GM23338 (cell line): ENCODE results near the gene RENBP. TPM values are rescaled to one million over a fixed set of nuclear protein-coding genes. Genes with fewer than 3 reads are reported as not detected.

ENCODE experiments used
- ATAC-seq: fragments of 200-7000 bp; cut with Tn5 transposase; 3 replicates; pipeline ENCODE4 v1.9.1; 2020
- DNase-seq: peaks from one replicate; pipeline ENCODE4 v3.0.0-alpha.2; 2015; ENCODE audit warnings: low spot score
- H2AFZ ChIP-seq: fragments of 200-600 bp; sonication (generic); 2 replicates; pipeline ENCODE4 v1.8.0; 2016; ENCODE audit warnings: antibody characterized with exemption, mild to moderate bottlenecking, moderate library complexity
- H3F3A ChIP-seq: fragments of 200-600 bp; sonication (generic); replicated peaks from 2 replicates; pipeline ENCODE4 v1.8.0; 2017; ENCODE audit warnings: antibody characterized with exemption, mixed run types, low read depth
- H3K27ac ChIP-seq: fragments of 200-600 bp; sonication (generic); 2 replicates; pipeline ENCODE4 v1.6.1; 2016; ENCODE audit warnings: low read depth
- H3K27me3 ChIP-seq: fragments of 200-600 bp; sonication (generic); 2 replicates; pipeline ENCODE4 v1.8.0; 2016; ENCODE audit warnings: mild to moderate bottlenecking, mixed run types, moderate library complexity; ENCODE audit not compliant: insufficient read depth
- H3K36me3 ChIP-seq: fragments of 200-600 bp; sonication (generic); 2 replicates; pipeline ENCODE4 v1.8.0; 2016; ENCODE audit warnings: mild to moderate bottlenecking; ENCODE audit not compliant: insufficient read depth
- H3K4me1 ChIP-seq: fragments of 200-600 bp; sonication (generic); 2 replicates; pipeline ENCODE4 v1.8.0; 2016; ENCODE audit warnings: mild to moderate bottlenecking, moderate library complexity; ENCODE audit not compliant: insufficient read depth
- H3K4me2 ChIP-seq: fragments of 200-600 bp; sonication (generic); 2 replicates; pipeline ENCODE4 v1.7.1; 2017; ENCODE audit warnings: mixed run types
- H3K4me3 ChIP-seq: fragments of 200-600 bp; sonication (generic); 2 replicates; pipeline ENCODE4 v1.6.1; 2016; ENCODE audit warnings: mixed run types
- H3K79me2 ChIP-seq: fragments of 200-600 bp; sonication (generic); replicated peaks from 2 replicates; pipeline ENCODE4 v1.8.0; 2017; ENCODE audit warnings: mild to moderate bottlenecking; ENCODE audit not compliant: insufficient read depth
- H3K9me2 ChIP-seq: fragments of 200-600 bp; sonication (generic); 2 replicates; pipeline ENCODE4 v1.8.0; 2017; ENCODE audit not compliant: insufficient read depth
- H4K20me1 ChIP-seq: fragments of 200-600 bp; sonication (generic); replicated peaks from 2 replicates; pipeline ENCODE4 v1.8.0; 2017; ENCODE audit warnings: mild to moderate bottlenecking; ENCODE audit not compliant: insufficient read depth
- H3K27ac Mint-ChIP-seq: 2 replicates; pipeline ENCODE4 v1.8.0; 2020; ENCODE audit warnings: inconsistent platforms, mild to moderate bottlenecking, moderate library complexity, mixed read lengths
- H3K27me3 Mint-ChIP-seq: 3 replicates; pipeline ENCODE4 v1.8.0; 2022; ENCODE audit warnings: low read depth, mild to moderate bottlenecking, moderate library complexity, mixed read lengths, inconsistent platforms; ENCODE audit not compliant: insufficient read depth, poor library complexity
- H3K36me3 Mint-ChIP-seq: 3 replicates; pipeline ENCODE4 v1.8.0; 2021; ENCODE audit warnings: low read depth, mild to moderate bottlenecking, inconsistent platforms, moderate library complexity, mixed read lengths
- H3K4me1 Mint-ChIP-seq: 3 replicates; pipeline ENCODE4 v1.8.0; 2020; ENCODE audit warnings: mild to moderate bottlenecking, inconsistent platforms, mixed read lengths
- H3K4me3 Mint-ChIP-seq: 3 replicates; pipeline ENCODE4 v1.8.0; 2021; ENCODE audit warnings: moderate library complexity, mild to moderate bottlenecking, inconsistent platforms, mixed read lengths
- H3K9me3 Mint-ChIP-seq: 3 replicates; pipeline ENCODE4 v1.8.0; 2020; ENCODE audit warnings: moderate library complexity, mild to moderate bottlenecking, inconsistent platforms, mixed read lengths
- ETS1 ChIP-seq: IDR thresholded peaks from 2 replicates; pipeline ENCODE4 v1.6.1; 2016; ENCODE audit warnings: antibody characterized with exemption
- EZH2phosphoT487 ChIP-seq: fragments of 200-600 bp; sonication (generic); IDR thresholded peaks from one replicate; pipeline ENCODE4 v1.8.1; 2018; ENCODE audit warnings: antibody characterized with exemption; ENCODE audit not compliant: unreplicated experiment
- POLR2AphosphoS5 ChIP-seq: IDR thresholded peaks from 2 replicates; pipeline ENCODE4 v1.6.1; 2016; ENCODE audit warnings: antibody characterized with exemption, low read depth
- ZNF331 ChIP-seq: fragments of 250-450 bp; sonication (Bioruptor Pico); IDR thresholded peaks from 2 replicates; pipeline ENCODE4 v1.5.0; 2020; ENCODE audit warnings: low read depth, mild to moderate bottlenecking, moderate library complexity
- polyA plus RNA-seq: library from polyadenylated mRNA; unstranded; fragments of >200 nt; fragmentation: Nextera tagmentation; extraction: Ambion mirVana; gene quantifications from 2 replicates; pipeline ENCODE4 v1.2.1, GENCODE V29; 2016
- total RNA-seq: library from RNA; depleted of rRNA; stranded (reverse); fragments of >200 nt; shearing (Covaris generic); gene quantifications from 2 replicates; pipeline ENCODE4 v1.2.3, GENCODE V29; 2014
- TF ChIP-seq, protein P1 (sequence below), 2 experiments: fragments of 200-600 bp in 1 of 2; sonication (generic) in 1 of 2; conservative IDR thresholded peaks; 2 replicates each; pipeline versions ENCODE4 v1.5.1 to v1.6.1; 2016 to 2017; ENCODE audit warnings: antibody characterized with exemption in 2 of 2, low read depth in 2 of 2, mild to moderate bottlenecking in 2 of 2, moderate library complexity in 1 of 2
- TF ChIP-seq, protein P2 (sequence below): fragments of 250-450 bp; sonication (Bioruptor Pico); IDR thresholded peaks from 2 replicates; pipeline ENCODE4 v1.5.0; 2020; ENCODE audit warnings: mild to moderate bottlenecking, moderate library complexity

Gene RENBP
- total and polyA plus RNA-seq, 2 experiments from 2014 or later: 2.0 to 10.3 TPM

- Histone ChIP-seq H4K20me1 (no peaks in the 10 kb centered on the region; the same call in 1 of the 2 replicates), H3K4me1 (peaks cover 10% of the 10 kb centered on the region; the same call in 1 of the 2 replicates), H3K79me2 (no peaks in the 10 kb centered on the region), H3K36me3 (no peaks in the 10 kb centered on the region), H3K9me2 (no peaks in the 10 kb centered on the region), H3K4me3 (peak overlapping the region; percentile 65), H3K4me2 (peak overlapping the region; percentile 83), H2AFZ (no peak overlapping the region), H3K27me3 (no peaks in the 10 kb centered on the region), H3F3A (0 out of 2 replicates have a peak, but pooled peaks cover 5% of the 10 kb centered on the region), H3K27ac (peak overlapping the region; percentile 90)
- peaks cover 22% of the 10 kb centered on the region for H3K36me3 Mint-ChIP-seq
- H3K27ac Mint-ChIP-seq: peak overlapping the region; percentile 96
- no peak for TF ChIP-seq ZNF331 (CRISPR knock-in tag)
- TF ChIP-seq, protein P1, sequence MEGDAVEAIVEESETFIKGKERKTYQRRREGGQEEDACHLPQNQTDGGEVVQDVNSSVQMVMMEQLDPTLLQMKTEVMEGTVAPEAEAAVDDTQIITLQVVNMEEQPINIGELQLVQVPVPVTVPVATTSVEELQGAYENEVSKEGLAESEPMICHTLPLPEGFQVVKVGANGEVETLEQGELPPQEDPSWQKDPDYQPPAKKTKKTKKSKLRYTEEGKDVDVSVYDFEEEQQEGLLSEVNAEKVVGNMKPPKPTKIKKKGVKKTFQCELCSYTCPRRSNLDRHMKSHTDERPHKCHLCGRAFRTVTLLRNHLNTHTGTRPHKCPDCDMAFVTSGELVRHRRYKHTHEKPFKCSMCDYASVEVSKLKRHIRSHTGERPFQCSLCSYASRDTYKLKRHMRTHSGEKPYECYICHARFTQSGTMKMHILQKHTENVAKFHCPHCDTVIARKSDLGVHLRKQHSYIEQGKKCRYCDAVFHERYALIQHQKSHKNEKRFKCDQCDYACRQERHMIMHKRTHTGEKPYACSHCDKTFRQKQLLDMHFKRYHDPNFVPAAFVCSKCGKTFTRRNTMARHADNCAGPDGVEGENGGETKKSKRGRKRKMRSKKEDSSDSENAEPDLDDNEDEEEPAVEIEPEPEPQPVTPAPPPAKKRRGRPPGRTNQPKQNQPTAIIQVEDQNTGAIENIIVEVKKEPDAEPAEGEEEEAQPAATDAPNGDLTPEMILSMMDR (conservative IDR thresholded peaks at IDR 0.05; ENCODE audit: low read depth in 2 of 2): 0 out of 4 replicates have a peak, but pooled peaks of 1 of the 2 experiments have one; percentile 2
- no peak for TF ChIP-seq ETS1
- TF ChIP-seq EZH2phosphoT487: no peak
- TF ChIP-seq POLR2AphosphoS5: peak; percentile 50
- TF ChIP-seq, protein P2, sequence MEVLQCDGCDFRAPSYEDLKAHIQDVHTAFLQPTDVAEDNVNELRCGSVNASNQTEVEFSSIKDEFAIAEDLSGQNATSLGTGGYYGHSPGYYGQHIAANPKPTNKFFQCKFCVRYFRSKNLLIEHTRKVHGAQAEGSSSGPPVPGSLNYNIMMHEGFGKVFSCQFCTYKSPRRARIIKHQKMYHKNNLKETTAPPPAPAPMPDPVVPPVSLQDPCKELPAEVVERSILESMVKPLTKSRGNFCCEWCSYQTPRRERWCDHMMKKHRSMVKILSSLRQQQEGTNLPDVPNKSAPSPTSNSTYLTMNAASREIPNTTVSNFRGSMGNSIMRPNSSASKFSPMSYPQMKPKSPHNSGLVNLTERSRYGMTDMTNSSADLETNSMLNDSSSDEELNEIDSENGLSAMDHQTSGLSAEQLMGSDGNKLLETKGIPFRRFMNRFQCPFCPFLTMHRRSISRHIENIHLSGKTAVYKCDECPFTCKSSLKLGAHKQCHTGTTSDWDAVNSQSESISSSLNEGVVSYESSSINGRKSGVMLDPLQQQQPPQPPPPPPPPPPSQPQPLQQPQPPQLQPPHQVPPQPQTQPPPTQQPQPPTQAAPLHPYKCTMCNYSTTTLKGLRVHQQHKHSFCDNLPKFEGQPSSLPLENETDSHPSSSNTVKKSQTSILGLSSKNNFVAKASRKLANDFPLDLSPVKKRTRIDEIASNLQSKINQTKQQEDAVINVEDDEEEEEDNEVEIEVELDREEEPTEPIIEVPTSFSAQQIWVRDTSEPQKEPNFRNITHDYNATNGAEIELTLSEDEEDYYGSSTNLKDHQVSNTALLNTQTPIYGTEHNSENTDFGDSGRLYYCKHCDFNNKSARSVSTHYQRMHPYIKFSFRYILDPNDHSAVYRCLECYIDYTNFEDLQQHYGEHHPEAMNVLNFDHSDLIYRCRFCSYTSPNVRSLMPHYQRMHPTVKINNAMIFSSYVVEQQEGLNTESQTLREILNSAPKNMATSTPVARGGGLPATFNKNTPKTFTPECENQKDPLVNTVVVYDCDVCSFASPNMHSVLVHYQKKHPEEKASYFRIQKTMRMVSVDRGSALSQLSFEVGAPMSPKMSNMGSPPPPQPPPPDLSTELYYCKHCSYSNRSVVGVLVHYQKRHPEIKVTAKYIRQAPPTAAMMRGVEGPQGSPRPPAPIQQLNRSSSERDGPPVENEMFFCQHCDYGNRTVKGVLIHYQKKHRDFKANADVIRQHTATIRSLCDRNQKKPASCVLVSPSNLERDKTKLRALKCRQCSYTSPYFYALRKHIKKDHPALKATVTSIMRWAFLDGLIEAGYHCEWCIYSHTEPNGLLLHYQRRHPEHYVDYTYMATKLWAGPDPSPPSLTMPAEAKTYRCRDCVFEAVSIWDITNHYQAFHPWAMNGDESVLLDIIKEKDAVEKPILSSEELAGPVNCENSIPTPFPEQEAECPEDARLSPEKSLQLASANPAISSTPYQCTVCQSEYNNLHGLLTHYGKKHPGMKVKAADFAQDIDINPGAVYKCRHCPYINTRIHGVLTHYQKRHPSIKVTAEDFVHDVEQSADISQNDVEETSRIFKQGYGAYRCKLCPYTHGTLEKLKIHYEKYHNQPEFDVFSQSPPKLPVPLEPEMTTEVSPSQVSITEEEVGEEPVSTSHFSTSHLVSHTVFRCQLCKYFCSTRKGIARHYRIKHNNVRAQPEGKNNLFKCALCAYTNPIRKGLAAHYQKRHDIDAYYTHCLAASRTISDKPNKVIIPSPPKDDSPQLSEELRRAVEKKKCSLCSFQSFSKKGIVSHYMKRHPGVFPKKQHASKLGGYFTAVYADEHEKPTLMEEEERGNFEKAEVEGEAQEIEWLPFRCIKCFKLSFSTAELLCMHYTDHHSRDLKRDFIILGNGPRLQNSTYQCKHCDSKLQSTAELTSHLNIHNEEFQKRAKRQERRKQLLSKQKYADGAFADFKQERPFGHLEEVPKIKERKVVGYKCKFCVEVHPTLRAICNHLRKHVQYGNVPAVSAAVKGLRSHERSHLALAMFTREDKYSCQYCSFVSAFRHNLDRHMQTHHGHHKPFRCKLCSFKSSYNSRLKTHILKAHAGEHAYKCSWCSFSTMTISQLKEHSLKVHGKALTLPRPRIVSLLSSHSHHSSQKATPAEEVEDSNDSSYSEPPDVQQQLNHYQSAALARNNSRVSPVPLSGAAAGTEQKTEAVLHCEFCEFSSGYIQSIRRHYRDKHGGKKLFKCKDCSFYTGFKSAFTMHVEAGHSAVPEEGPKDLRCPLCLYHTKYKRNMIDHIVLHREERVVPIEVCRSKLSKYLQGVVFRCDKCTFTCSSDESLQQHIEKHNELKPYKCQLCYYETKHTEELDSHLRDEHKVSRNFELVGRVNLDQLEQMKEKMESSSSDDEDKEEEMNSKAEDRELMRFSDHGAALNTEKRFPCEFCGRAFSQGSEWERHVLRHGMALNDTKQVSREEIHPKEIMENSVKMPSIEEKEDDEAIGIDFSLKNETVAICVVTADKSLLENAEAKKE (CRISPR knock-in tag): no peak
- H3K27me3 Mint-ChIP-seq: peaks cover 9% of the 10 kb centered on the region
- DNase-seq: peak; percentile 96
- H3K4me1 Mint-ChIP-seq: peaks cover 20% of the 10 kb centered on the region
- H3K9me3 Mint-ChIP-seq: no peaks in the 10 kb centered on the region; the same call in 2 of the 3 replicates
- peak overlapping the region; percentile 77 for H3K4me3 Mint-ChIP-seq
- ATAC-seq: peak; percentile 85
Measured at GRCh38 chrX:153927922-153928760, 16.3 kb downstream of the RENBP start.
